Activated CD4-positive, alpha-beta T cell treated with anti-CD3 and anti-CD28 coated beads for 36 hours (primary cell): ENCODE results near the gene SGMS2. TPM values are rescaled to one million over a fixed set of nuclear protein-coding genes. Genes with fewer than 3 reads are reported as not detected.
A peak's percentile ranks its signal among the peaks of the same experiment; 100 is the strongest.

ENCODE experiments used
- ATAC-seq: fragments of 200-7000 bp; cut with Tn5 transposase; one replicate; pipeline ENCODE4 v1.10.0; 2021; ENCODE audit warnings: mild to moderate bottlenecking, moderate library complexity
- CTCF ChIA-PET: fragments of 350-600 bp; sonication (Branson Sonifier 250); formaldehyde crosslinking; loops from one replicate; lab custom pipeline; 2021; ENCODE audit warnings: antibody characterized with exemption; lab: Charles Lee
- POLR2A ChIA-PET: fragments of 350-600 bp; sonication (Branson Sonifier 250); formaldehyde crosslinking; loops from one replicate; lab custom pipeline; 2021; ENCODE audit warnings: antibody characterized with exemption, inconsistent platforms; lab: Charles Lee
- DNase-seq: peaks from one replicate; pipeline ENCODE4 v3.0.0-alpha.2; 2020
- H3K27ac Mint-ChIP-seq: one replicate; pipeline ENCODE4 v1.8.0; 2021; ENCODE audit warnings: mixed read lengths
- H3K27me3 Mint-ChIP-seq: one replicate; pipeline ENCODE4 v1.8.0; 2021; ENCODE audit warnings: mixed read lengths
- H3K36me3 Mint-ChIP-seq: one replicate; pipeline ENCODE4 v1.8.0; 2021; ENCODE audit warnings: low read depth, mixed read lengths
- H3K4me1 Mint-ChIP-seq: one replicate; pipeline ENCODE4 v1.8.0; 2021; ENCODE audit warnings: mixed read lengths
- H3K4me3 Mint-ChIP-seq: one replicate; pipeline ENCODE4 v1.8.0; 2021; ENCODE audit warnings: mild to moderate bottlenecking, moderate library complexity, mixed read lengths
- H3K9me3 Mint-ChIP-seq: one replicate; pipeline ENCODE4 v1.8.0; 2021; ENCODE audit warnings: low read depth, mixed read lengths
- intact Hi-C, 2 experiments: fragments of 100-400 bp; cut with DNase I in 1 of 2; cut with micrococcal nuclease in 1 of 2; formaldehyde crosslinking; loops; one replicate each; pipeline versions ENCODE4 v1.14.2 to v1.15.1; 2022 to 2024; cut with DNase I, micrococcal nuclease
- total RNA-seq, 2 experiments: library from RNA; stranded (reverse); gene quantifications; one replicate each; pipeline ENCODE4 v1.2.3, GENCODE V29; 2021

The SGMS2 gene
- total RNA-seq, 2 experiments from 2014 or later: 0.84 to 1.8 TPM

DNA sequence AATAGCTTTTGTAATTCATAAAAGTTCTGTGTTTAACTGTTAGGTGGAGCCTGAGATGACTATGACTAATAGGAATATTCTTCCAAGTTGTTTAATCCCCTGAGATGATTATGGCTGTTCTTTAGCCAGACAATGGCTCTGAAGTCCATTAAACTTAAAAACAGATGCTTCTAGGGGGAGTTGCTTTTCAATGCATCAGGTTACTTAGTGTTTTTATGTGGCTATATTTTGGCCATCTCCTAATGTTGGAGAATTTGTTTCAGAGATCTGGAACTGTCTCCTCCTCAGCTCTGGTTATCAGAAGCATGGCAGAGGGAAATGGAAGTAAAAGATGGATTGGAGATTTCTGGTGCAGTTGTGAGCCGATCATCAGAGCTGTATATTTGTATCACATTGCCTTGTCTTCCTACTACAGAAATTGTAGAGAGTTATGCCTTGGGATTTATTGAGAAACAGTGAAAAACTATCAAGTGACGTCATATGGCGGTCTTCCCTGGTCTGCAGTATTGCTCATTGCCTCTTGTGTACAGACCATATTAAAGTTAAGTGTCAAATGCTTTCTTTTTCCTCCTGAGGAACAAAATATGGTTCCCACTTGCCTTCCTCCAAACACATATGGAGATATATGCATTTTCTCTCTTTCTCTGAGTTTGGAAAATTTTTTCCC lies 29.8 kb downstream of the SGMS2 start:
- H3K27me3 Mint-ChIP-seq: peaks cover 3% of the 10 kb centered on the region
- no peak overlapping the region for H3K4me3 Mint-ChIP-seq
- no peaks in the 10 kb centered on the region for H3K9me3 Mint-ChIP-seq
- CTCF ChIA-PET: interaction anchor here (1.2 kb wide), 1 partner anchor 59 kb away, joined by 3 read pairs; no protein-coding TSS in a partner anchor
- POLR2A ChIA-PET: no interaction called here
- no peaks in the 10 kb centered on the region for H3K36me3 Mint-ChIP-seq
- no peak overlapping the region for H3K27ac Mint-ChIP-seq
- DNase-seq (no peak), ATAC-seq (no peak)
- intact Hi-C loops: no loop called here
- H3K4me1 Mint-ChIP-seq: peaks cover 13% of the 10 kb centered on the region

- ATAC-seq (no peak), DNase-seq (no peak)
- CTCF ChIA-PET: interaction anchor here (0.7 kb wide), 1 partner anchor 28 kb away, joined by 3 read pairs; no protein-coding TSS in a partner anchor
- H3K27ac Mint-ChIP-seq: no peak overlapping the region
- no peak overlapping the region for H3K4me3 Mint-ChIP-seq
- peaks cover 10% of the 10 kb centered on the region for H3K4me1 Mint-ChIP-seq
- H3K36me3 Mint-ChIP-seq: no peaks in the 10 kb centered on the region
- H3K9me3 Mint-ChIP-seq: no peaks in the 10 kb centered on the region
- intact Hi-C loops: no loop called here
- H3K27me3 Mint-ChIP-seq: peaks cover 5% of the 10 kb centered on the region
- POLR2A ChIA-PET: no interaction called here
Measured at GRCh38 chr4:107855723-107856122, 31.0 kb downstream of the SGMS2 start.

DNA sequence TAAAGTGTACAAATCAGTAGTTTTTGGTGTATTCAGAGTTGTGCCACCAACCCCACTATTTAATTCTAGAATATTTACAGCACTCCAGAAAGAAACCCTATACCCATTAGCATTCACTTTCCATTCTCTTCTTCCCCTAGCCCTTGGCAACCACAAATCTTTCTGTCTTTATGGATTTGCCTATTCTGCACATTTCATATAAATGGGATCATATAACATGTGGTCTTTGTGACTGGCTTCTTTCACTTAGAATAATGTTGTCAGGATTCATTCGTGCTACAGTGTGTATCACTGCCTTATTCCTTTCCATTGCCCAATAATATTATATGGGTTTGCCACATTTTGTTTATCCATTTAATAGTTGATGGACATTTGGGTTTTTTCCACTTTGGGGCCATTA lies 32.2 kb downstream of the SGMS2 start:
- Mint-ChIP-seq H3K4me1 (peaks cover 4% of the 10 kb centered on the region), H3K36me3 (no peaks in the 10 kb centered on the region), H3K27me3 (peaks cover 5% of the 10 kb centered on the region), H3K27ac (no peak overlapping the region), H3K9me3 (no peaks in the 10 kb centered on the region), H3K4me3 (no peak overlapping the region)
- DNase-seq: no peak
- ATAC-seq: no peak
- intact Hi-C loops: no loop called here
- POLR2A ChIA-PET: no interaction called here
- CTCF ChIA-PET: no interaction called here

GRCh38 chr4:107857741-107858140 lies 33.0 kb downstream of the SGMS2 start:
- DNase-seq (no peak), ATAC-seq (no peak)
- POLR2A ChIA-PET: no interaction called here
- peaks cover 5% of the 10 kb centered on the region for H3K27me3 Mint-ChIP-seq
- CTCF ChIA-PET: no interaction called here
- no peaks in the 10 kb centered on the region for H3K36me3 Mint-ChIP-seq
- H3K4me1 Mint-ChIP-seq: peaks cover 9% of the 10 kb centered on the region
- no peaks in the 10 kb centered on the region for H3K9me3 Mint-ChIP-seq
- no peak overlapping the region for H3K27ac Mint-ChIP-seq
- intact Hi-C loops: no loop called here
- H3K4me3 Mint-ChIP-seq: no peak overlapping the region

GRCh38 chr4:107858158-107858742 lies 33.5 kb downstream of the SGMS2 start:
- Mint-ChIP-seq H3K27me3 (peaks cover 6% of the 10 kb centered on the region), H3K9me3 (no peaks in the 10 kb centered on the region), H3K27ac (no peak overlapping the region), H3K4me3 (no peak overlapping the region), H3K4me1 (peaks cover 14% of the 10 kb centered on the region), H3K36me3 (no peaks in the 10 kb centered on the region)
- intact Hi-C loops: no loop called here
- ChIA-PET POLR2A (no interaction called here), CTCF (no interaction called here)
- ATAC-seq (no peak), DNase-seq (no peak)

- ATAC-seq: peak; percentile 81
- intact Hi-C loops: loop anchor here (1.0 to 2.0 kb wide), 3 partner anchors 34 to 142 kb away; partner anchors contain the start of genes PAPSS1 (in 1 of the 2) and SGMS2 (in 1 of the 2)
- peak; percentile 50 for DNase-seq
- ChIA-PET POLR2A (no interaction called here), CTCF (interaction anchor here (1.4 kb wide), 1 partner anchor 10 kb away, joined by 3 read pairs; no protein-coding TSS in a partner anchor)
- no peaks in the 10 kb centered on the region for H3K36me3 Mint-ChIP-seq
- peaks cover 22% of the 10 kb centered on the region for H3K4me1 Mint-ChIP-seq
- no peak overlapping the region for H3K4me3 Mint-ChIP-seq
- peak overlapping the region; percentile 77 for H3K27ac Mint-ChIP-seq
- H3K27me3 Mint-ChIP-seq: peaks cover 4% of the 10 kb centered on the region
- no peaks in the 10 kb centered on the region for H3K9me3 Mint-ChIP-seq
Measured at GRCh38 chr4:107862658-107863057, 37.9 kb downstream of the SGMS2 start.

- POLR2A ChIA-PET: no interaction called here
- intact Hi-C loops: loop anchor here (2.0 kb wide), 2 partner anchors 33 to 39 kb away; partner anchors contain the start of gene SGMS2 (in 1 of the 2)
- Mint-ChIP-seq H3K4me3 (no peak overlapping the region), H3K27ac (peak overlapping the region; percentile 77), H3K27me3 (peaks cover 4% of the 10 kb centered on the region), H3K36me3 (no peaks in the 10 kb centered on the region), H3K4me1 (peaks cover 22% of the 10 kb centered on the region), H3K9me3 (no peaks in the 10 kb centered on the region)
- CTCF ChIA-PET: interaction anchor here (1.4 kb wide), 1 partner anchor 9 kb away, joined by 3 read pairs; no protein-coding TSS in a partner anchor
- DNase-seq: no peak
- ATAC-seq: no peak
Measured at GRCh38 chr4:107863416-107863815, 38.7 kb downstream of the SGMS2 start.

DNA sequence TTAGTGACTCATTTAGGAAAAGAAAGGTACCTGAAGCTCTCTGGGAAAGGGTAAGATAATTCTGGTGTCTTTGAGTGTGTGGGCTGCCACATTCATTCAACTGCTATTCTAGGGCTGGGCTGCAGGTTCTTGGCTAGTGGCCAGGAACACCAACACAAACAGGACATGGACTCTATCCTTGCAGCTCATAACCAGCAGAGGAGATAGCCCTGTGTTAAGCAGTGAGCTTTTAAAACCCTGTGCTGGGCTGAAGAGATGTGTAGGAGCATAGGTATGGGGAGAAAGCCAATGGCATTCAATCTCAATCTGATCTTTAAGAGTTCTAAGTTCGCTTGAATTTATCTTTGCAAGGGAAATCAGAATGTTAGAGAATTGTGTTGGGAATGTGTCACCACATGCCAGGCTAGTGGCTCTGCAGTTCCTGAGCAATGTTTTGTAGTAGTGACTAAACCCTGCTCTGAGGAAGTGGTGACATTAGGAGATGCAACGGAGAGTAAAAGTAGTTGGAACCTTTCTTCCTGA lies 39.2 kb downstream of the SGMS2 start:
- POLR2A ChIA-PET: no interaction called here

GRCh38 chr4:107866726-107867125 lies 42.0 kb downstream of the SGMS2 start:
- CTCF ChIA-PET: interaction anchor here (0.6 to 1.0 kb wide), 3 partner anchors 10 to 159 kb away, joined by 3 read pairs; no protein-coding TSS in a partner anchor
- Mint-ChIP-seq H3K27me3 (peaks cover 4% of the 10 kb centered on the region), H3K27ac (no peak overlapping the region), H3K36me3 (no peaks in the 10 kb centered on the region), H3K9me3 (no peaks in the 10 kb centered on the region), H3K4me3 (no peak overlapping the region), H3K4me1 (peaks cover 22% of the 10 kb centered on the region)
- no peak for DNase-seq
- POLR2A ChIA-PET: no interaction called here
- intact Hi-C loops: no loop called here
- no peak for ATAC-seq

More for the DNA sequence above, 39.2 kb downstream of the SGMS2 start:
- DNase-seq: peak; percentile 69
- Mint-ChIP-seq H3K27me3 (peaks cover 4% of the 10 kb centered on the region), H3K9me3 (no peaks in the 10 kb centered on the region), H3K27ac (no peak overlapping the region), H3K4me3 (no peak overlapping the region), H3K36me3 (no peaks in the 10 kb centered on the region), H3K4me1 (peaks cover 22% of the 10 kb centered on the region)
- peak; percentile 73 for ATAC-seq
- intact Hi-C loops: loop anchor here (1.0 to 2.0 kb wide), 3 partner anchors 32 to 39 kb away; partner anchors contain the start of gene SGMS2 (in 1 of the 2)
- CTCF ChIA-PET: interaction anchor here (1.4 kb wide), 1 partner anchor 8 kb away, joined by 3 read pairs; no protein-coding TSS in a partner anchor

DNA sequence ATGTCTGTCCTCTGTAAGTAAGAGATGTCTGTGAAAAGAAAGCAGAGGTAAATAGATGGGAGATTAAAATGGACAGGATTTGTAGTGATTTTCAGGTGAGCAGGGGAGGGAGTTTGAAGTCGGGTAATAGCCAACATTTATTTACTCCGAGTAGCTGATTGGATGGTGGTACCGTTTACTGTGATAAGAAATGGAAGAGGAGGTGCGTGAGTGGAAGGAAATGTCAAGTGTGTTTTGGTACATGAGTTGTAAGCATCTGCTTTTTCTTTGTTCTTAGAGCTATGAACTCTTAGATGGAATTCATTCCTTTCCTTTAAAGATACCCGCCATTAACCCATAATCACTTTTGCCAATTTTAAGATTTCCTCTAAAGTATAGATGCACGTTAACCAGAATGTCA lies 45.5 kb downstream of the SGMS2 start:
- ChIA-PET CTCF (interaction anchor here (0.6 to 1.8 kb wide), 5 partner anchors 10 to 229 kb away, joined by 3 to 5 read pairs (median 4); no protein-coding TSS in a partner anchor), POLR2A (no interaction called here)
- ATAC-seq (no peak), DNase-seq (no peak)
- Mint-ChIP-seq H3K4me1 (no peaks in the 10 kb centered on the region), H3K4me3 (no peak overlapping the region), H3K27ac (no peak overlapping the region), H3K27me3 (peaks cover 4% of the 10 kb centered on the region), H3K36me3 (no peaks in the 10 kb centered on the region), H3K9me3 (no peaks in the 10 kb centered on the region)
- intact Hi-C loops: no loop called here

DNA sequence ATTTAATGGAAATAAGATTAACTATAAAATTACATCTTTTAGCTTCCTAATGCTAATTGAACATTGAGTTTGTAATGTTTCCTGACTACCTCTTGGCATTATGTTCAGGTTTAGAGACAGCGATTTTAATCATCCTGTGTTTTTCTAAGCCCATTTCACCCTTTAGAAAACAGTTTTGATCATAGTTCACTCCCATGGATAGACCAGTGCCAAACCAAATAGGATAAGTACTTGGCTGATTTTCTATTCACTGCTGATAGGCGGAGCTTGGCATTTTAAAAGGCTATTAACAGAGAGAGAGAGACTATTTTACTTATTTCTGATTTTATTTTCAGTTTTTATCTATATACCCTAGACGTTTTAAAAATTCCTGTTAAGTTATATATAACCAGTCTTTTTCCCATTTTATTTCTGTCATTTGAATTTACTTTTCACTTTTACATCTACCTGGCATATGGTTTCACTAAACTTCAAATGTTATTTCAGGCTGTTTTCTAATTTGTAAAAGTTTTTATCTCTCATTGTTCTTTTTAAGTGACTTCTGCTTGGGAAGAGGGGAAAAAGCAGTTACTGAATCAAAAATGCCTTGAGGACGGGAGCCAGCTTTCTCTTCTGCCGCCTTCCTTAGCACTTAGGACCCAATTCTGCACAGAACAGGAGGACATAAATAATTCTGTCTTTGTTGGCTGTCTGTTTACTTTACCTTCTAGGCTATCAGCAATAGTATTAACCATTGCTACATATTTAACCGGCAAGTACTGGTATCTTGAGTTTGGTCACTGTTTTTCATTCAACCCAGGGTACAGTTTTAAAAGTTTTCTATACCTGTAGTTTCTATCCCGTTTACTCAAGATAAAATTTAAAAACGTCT lies 46.4 kb downstream of the SGMS2 start:
- H3K4me3 Mint-ChIP-seq: no peak overlapping the region
- no peaks in the 10 kb centered on the region for H3K9me3 Mint-ChIP-seq
- no peak overlapping the region for H3K27ac Mint-ChIP-seq
- H3K27me3 Mint-ChIP-seq: peaks cover 4% of the 10 kb centered on the region
- H3K4me1 Mint-ChIP-seq: no peaks in the 10 kb centered on the region
- CTCF ChIA-PET: interaction anchor here (1.1 to 1.8 kb wide), 4 partner anchors 9 to 108 kb away, joined by 4 to 5 read pairs (median 4); no protein-coding TSS in a partner anchor
- POLR2A ChIA-PET: no interaction called here
- ATAC-seq (no peak), DNase-seq (no peak)
- intact Hi-C loops: no loop called here
- H3K36me3 Mint-ChIP-seq: no peaks in the 10 kb centered on the region
